Stimulated activated CD8-positive, alpha-beta memory T cell treated with anti-CD3 and anti-CD28 coated beads, Interleukin-7, amount 100 ng/mL, for 48 hours (primary cell): ENCODE data around the gene LRRC55.

Experiments
- DNase-seq, 2 donors: peaks; one replicate each; pipeline ENCODE4 v3.0.0-alpha.2; 2020; ENCODE audit warnings: low read depth in 1 of 2; ENCODE audit errors: extremely low read depth in 1 of 2

The LRRC55 gene

GRCh38 chr11:57199330-57199729 lies 17.6 kb downstream of the LRRC55 start:
- no peak for DNase-seq

GRCh38 chr11:57200917-57201316 lies 19.2 kb downstream of the LRRC55 start:
- no peak for DNase-seq

- no peak for DNase-seq
These were observed 20.5 kb downstream of the LRRC55 start for GRCh38 chr11:57202281-57202680.

GRCh38 chr11:57203359-57203758 lies 21.6 kb downstream of the LRRC55 start:
- no peak for DNase-seq

- DNase-seq = no peak
These were observed 22.2 kb downstream of the LRRC55 start for GRCh38 chr11:57203882-57204480.

- no peak for DNase-seq
These were observed 23.4 kb downstream of the LRRC55 start for GRCh38 chr11:57205041-57205641.

- no peak for DNase-seq
These were observed 25.4 kb downstream of the LRRC55 start for GRCh38 chr11:57207168-57207567.

- no peak for DNase-seq
These were observed 29.0 kb downstream of the LRRC55 start for GRCh38 chr11:57210781-57211180.

GRCh38 chr11:57213342-57214097 lies 31.8 kb downstream of the LRRC55 start:
- no peak for DNase-seq

- DNase-seq = no peak
These were observed 32.3 kb downstream of the LRRC55 start for GRCh38 chr11:57214098-57214417.

- DNase-seq = no peak
These were observed 32.7 kb downstream of the LRRC55 start for GRCh38 chr11:57214494-57214893.

- no peak for DNase-seq
These were observed 34.7 kb downstream of the LRRC55 start for GRCh38 chr11:57216463-57216862.

GRCh38 chr11:57217053-57217452 lies 35.3 kb downstream of the LRRC55 start:
- DNase-seq = no peak

GRCh38 chr11:57219021-57219627 lies 37.4 kb downstream of the LRRC55 start:
- no peak for DNase-seq

GRCh38 chr11:57222239-57222638 lies 40.5 kb downstream of the LRRC55 start:
- no peak for DNase-seq

- no peak for DNase-seq
These were observed 41.8 kb downstream of the LRRC55 start for GRCh38 chr11:57223601-57224000.

- no peak for DNase-seq
These were observed 42.4 kb downstream of the LRRC55 start for GRCh38 chr11:57224128-57224527.

GRCh38 chr11:57224537-57224936 lies 42.8 kb downstream of the LRRC55 start:
- DNase-seq = no peak

- no peak for DNase-seq
These were observed 46.8 kb downstream of the LRRC55 start for GRCh38 chr11:57228600-57228999.

GRCh38 chr11:57230316-57230715 lies 48.6 kb downstream of the LRRC55 start:
- DNase-seq = no peak

GRCh38 chr11:57230791-57231538 lies 49.2 kb downstream of the LRRC55 start:
- DNase-seq = no peak
